Fibroblast of pulmonary artery (primary cell): ENCODE data around the gene OGT.

ENCODE experiments used
- DNase-seq: peaks from one replicate; pipeline ENCODE4 v3.0.0-alpha.2; 2010; ENCODE audit warnings: low read depth
- H3K4me3 ChIP-seq: replicated peaks from 2 replicates; pipeline ENCODE4 v1.5.1; 2011; ENCODE audit warnings: low read depth, mild to moderate bottlenecking, control low read depth, low read length, moderate library complexity
- CTCF ChIP-seq: IDR thresholded peaks from 2 replicates; pipeline ENCODE4 v1.5.1; 2011; ENCODE audit warnings: mild to moderate bottlenecking, control low read depth, low read length, inconsistent platforms; ENCODE audit errors: missing control alignments

The OGT gene

GRCh38 chrX:71616672-71617529 is 84.0 kb downstream of the OGT start:
- TF ChIP-seq CTCF = no peak
- no peak overlapping the region for H3K4me3 ChIP-seq
- no peak for DNase-seq

- no peak for TF ChIP-seq CTCF
- no peak for DNase-seq
- H3K4me3 ChIP-seq = no peak overlapping the region
Observed at GRCh38 chrX:71617742-71618141, 84.8 kb downstream of the OGT start.

GRCh38 chrX:71618303-71618721 is 85.4 kb downstream of the OGT start, which contains the start of gene CXCR3:
CXCR3 (minus strand) TSS chrX:71618511; CDS start chrX:71618449, 62 bp downstream.
- no peak for TF ChIP-seq CTCF
- H3K4me3 ChIP-seq = no peak within 1 kb of the TSS
- peak; percentile 38 for DNase-seq

- no peak for TF ChIP-seq CTCF
- no peak overlapping the region for H3K4me3 ChIP-seq
- DNase-seq = no peak
Observed at GRCh38 chrX:71618787-71619186, 85.9 kb downstream of the OGT start.

GRCh38 chrX:71619193-71619592 is 86.3 kb downstream of the OGT start:
- H3K4me3 ChIP-seq = no peak overlapping the region
- no peak for DNase-seq

GRCh38 chrX:71619986-71620385 is 87.1 kb downstream of the OGT start:
- no peak for TF ChIP-seq CTCF
- H3K4me3 ChIP-seq = no peak overlapping the region
- no peak for DNase-seq

More at GRCh38 chrX:71619193-71619592, 86.3 kb downstream of the OGT start:
- TF ChIP-seq CTCF = no peak

GRCh38 chrX:71621603-71622002 is 88.7 kb downstream of the OGT start:
- DNase-seq = peak; percentile 16
- TF ChIP-seq CTCF = no peak

More at GRCh38 chrX:71621603-71622002, 88.7 kb downstream of the OGT start:
- no peak overlapping the region for H3K4me3 ChIP-seq
